IPS DF 4.7 (cell line): ENCODE data around the gene GNAI2.
"Not testable (repeated sequence)": the region's sequence is repeated elsewhere in the genome, so short reads cannot be mapped to it uniquely, and the experiment has no call there.

Experiments
- DNase-seq: peaks from one replicate; pipeline ENCODE4 v3.0.0-alpha.2; 2013; ENCODE audit warnings: low spot score; ENCODE audit errors: extremely low read depth

Gene GNAI2

DNA sequence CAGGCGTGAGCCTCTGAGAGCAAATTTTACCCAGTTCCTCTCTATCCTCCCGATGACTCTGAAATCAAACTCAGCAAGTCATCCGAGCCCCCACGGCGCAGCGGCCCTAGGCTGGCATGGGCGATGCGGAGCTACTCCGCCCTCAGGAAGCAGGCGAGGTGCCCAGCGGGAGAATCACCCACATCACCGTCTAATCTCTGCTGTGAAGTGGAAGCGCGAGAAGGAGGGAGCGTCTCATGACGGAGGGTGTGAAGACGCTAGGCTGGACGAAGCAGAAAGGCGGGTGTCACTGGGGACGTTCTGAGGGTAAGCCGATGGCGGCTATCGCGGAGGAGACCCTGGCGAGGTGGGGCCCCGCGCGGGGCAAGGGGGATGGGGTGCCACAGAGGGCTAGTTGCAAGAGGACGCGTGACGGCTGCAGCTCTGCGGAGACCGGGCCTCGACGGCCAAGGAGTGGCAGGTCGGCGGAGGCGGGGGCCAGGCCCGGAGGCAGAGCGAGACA lies 9.1 kb upstream of the GNAI2 start:
- no peak for DNase-seq

DNA sequence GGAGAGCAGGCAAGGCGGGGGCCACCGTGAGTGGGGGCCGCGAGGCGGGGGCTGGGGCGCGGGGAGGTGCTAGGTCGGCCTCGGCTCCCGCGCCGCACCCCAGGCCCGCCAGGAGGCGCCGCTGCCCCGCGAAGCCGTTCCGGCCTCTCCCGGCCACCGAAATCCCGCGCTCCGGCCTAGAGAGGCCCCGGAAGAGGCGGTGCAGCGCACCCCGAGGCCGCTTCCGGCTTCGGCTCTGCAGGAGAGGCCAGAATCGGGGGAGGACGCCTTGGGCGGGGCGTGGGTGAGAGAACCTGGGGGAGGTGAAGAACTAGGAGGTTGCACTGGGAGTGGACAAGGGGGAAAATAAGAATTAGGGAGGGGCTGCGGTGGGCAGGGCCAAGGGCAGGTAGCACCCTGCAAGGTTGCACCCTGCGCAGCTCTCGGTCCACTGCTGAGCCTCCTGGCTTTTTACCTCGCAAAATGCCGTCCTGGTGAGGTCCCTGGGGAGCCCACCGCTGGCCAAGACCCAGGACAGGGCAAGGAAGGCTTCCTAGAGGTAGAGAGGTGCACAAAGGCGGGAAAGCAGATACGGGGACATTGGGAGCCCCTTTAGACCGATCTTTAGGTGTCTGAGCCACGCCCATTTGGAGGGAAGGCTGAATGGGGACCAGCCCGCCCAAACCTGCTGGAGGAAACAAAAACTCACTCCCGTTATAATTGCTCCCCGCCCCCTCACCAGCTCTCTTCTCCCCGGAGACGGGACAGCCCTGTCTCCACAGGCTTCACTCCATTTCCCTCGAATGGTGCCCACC lies 8.4 kb upstream of the GNAI2 start:
- no peak for DNase-seq

DNA sequence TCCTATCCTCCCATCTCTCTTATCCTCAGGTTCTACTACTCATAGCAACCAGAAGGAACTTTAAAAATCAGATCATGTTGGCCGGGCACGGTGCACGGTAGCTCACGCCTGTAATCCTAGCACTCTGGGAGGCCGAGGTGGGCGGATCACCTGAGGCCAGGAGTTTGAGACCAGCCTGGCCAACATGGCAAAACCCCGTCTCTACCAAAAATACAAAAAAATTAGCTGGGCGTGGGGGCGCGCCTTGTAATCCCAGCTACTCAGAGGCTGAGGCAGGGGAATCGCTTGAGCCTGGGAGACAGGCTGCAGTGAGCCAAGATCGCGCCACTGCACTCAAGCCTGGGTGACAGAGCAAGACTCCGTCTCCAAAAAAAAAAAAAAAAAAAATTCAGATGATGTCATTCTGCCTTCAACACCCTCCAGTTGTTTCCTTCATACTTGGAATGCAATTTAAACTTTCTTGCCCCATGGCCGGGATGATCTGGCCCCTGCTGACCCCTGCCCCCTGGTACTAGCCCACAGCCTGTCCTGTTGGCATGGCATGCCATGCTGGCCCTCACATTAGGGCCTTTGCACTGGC lies 7.7 kb upstream of the GNAI2 start:
- not testable (repeated sequence) for DNase-seq

DNA sequence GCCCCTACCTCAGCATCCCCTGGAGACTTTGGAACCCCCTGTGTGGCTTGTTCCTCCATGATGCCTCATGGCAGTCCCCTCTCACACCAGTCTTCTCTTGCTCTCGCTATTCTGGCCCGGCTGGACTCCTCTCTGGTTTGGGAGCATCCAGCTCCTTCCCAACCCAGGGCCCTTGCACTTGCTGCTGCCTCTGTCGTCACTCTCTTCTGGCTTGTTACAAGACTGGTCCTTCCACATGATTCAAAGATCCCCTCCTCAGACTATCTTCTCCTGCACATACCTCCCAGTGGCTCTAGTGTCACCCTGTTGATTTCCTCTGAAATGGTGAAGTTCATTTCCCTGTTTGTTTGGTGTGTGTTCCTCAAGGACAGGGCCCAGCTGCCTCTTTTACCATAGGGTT lies 6.5 kb upstream of the GNAI2 start:
- no peak for DNase-seq

DNA sequence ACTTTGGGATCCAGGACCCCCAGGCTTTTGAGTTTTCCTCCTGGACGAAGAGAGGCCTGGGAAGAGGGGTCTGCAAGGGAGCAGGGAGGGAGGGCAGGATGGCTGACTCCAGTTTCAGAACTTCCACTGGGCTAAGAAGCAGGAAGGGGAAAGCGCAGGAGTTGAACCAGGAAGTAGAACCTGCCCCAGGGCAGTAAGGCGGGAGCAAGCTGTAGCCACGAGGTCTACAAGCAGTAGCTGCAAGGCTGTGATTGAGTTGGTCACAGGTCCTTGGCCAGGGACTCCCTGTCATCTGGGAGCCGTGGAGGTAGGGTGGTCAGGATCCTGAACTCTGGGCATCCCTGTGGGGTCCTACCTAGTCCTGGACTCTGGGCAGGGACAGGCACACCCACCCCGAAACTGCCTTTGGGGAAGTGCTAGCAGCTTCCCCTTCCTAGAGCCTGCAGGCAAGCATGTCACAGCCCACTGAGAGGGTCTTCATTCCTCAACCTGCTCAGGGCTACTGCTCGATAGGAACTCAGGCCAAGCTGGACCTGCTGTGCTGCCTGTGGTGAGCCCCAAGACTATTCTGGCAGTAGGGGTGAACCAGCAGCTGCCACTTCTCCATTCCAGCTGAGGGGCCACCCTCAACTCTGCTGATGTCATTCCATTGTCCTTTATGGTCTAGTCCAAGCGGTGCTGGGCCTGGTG lies 5.8 kb upstream of the GNAI2 start:
- DNase-seq: no peak

DNA sequence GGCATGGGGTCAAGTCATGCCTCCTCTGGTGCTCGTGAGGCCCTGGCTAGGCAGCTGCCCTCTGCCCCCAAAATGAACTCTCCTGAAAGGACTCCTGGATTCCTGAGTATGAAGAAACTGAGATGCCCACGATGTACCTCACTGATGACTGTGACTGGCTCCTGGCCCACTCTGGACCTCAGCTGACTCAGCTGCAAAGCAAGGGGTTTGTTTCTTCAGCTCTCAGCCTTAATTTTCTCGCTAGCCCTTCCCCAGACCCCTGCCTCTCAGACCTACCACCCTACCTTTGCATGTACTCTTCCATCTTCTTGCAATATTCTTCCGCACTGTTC lies 5.2 kb upstream of the GNAI2 start:
- no peak for DNase-seq

DNA sequence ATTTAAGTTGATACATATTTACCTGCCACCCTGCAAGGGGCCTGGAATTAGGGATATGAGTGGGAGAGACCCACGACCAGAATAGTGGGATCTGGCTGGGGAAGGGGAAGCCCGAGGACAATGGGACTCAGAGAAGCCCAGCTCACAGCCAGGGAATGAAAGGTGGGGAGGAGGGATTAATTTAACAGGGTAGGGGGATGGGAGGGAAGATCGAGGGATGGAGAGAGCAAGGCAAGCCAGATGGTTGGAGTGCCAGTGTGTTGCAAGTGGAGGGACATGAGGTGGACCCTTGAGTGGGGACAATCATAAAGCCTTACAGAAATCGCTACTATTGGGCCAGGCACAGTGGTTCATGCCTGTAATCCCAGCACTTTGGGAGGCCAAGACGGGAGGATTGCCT lies 4.4 kb upstream of the GNAI2 start:
- DNase-seq: no peak

DNA sequence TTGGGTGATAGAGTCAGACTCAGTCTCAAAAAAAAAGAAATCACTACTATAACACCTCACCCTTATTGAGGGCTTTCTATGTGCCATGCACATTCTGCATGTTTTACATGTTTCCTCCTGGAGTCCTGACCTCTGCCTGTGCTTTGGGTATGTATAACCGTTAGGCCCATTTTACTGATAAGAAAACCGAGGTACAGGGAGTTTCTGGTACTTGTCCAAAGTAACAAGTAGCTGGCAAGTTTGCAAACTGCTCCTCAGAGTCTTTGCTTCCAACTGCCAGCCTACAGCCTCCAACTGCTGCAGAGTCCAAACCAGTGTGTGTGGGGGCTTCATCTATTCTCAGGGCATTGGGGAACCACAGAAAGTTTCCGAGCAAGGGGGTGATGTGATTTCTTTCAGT lies 3.7 kb upstream of the GNAI2 start:
- no peak for DNase-seq

DNA sequence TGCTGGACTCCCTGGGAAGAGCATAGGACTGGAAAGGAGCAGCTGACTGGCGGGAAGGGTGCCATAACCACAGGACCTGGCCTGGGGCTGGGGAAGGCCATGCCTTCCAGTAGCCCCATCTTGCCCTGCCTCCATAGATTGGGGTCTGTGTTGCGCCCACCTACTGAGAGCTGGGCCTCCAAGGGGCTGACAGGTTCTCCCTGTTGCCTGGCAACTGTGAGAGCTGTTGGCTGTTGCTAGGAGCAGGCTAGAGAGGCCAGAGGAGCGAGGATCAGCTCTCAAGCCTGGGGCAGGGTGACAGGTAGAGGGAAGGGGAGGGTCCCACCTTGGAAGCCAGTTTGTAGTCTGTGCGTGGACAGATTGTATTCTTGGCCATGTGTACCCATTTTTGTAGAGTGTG lies 2.8 kb upstream of the GNAI2 start:
- DNase-seq: no peak

DNA sequence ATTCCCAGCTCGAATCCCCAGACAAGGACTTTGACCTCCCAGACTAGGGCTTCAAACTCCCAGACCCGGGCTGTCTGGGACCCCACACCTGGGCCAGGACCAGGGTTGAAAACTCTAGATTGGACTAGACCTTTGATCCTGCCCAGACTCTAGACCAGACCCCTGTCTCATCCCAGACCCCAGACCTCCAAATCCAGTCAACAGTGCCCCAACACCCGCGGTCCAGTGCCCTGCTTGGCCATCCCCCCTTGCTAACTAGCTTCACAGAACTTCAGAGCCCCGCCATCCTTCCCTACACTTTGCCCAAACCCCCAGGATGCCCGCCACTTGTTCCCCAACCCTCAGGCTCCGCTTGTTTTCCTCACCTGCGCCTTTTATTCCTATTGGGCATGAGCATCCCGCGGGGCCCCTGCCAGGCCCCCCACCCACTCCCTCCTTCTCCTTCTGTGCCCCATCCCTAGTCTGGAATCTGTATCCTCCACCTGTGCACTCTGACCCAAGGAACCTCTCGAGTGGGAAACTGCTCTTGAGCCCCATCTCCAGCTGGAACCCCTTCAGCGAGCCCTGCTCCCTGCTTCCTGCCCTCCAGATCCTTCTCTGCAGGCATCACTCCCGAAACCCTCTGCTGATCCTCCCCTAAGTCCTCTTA lies 604 bp downstream of the GNAI2 start:
- no peak for DNase-seq

DNA sequence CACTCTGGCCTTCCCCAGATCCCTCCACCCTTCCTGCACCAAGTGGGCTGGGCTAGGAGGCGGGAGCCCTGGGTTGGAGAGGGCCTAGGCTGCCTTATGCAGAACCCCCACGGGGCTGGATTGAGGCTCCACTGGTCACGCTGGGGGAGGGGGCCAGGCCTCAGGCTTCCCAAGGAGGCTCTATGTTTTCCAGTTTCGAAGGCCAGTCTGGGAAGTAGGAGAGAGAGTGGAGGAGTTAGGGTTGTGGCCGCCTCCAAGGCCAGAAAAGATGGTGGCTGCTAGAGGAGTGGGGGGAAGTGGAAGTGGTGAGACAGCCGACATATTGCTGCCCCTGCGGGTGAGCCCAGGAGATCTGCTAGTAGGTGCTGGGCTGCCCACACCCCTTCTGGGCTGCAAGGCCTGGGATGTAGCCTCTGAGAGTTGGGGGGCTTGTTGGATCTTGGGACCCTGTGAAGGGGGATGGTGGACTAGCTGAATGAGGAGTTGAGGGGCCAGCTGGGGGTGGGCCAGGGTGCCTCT lies 1.2 kb downstream of the GNAI2 start:
- DNase-seq: no peak

DNA sequence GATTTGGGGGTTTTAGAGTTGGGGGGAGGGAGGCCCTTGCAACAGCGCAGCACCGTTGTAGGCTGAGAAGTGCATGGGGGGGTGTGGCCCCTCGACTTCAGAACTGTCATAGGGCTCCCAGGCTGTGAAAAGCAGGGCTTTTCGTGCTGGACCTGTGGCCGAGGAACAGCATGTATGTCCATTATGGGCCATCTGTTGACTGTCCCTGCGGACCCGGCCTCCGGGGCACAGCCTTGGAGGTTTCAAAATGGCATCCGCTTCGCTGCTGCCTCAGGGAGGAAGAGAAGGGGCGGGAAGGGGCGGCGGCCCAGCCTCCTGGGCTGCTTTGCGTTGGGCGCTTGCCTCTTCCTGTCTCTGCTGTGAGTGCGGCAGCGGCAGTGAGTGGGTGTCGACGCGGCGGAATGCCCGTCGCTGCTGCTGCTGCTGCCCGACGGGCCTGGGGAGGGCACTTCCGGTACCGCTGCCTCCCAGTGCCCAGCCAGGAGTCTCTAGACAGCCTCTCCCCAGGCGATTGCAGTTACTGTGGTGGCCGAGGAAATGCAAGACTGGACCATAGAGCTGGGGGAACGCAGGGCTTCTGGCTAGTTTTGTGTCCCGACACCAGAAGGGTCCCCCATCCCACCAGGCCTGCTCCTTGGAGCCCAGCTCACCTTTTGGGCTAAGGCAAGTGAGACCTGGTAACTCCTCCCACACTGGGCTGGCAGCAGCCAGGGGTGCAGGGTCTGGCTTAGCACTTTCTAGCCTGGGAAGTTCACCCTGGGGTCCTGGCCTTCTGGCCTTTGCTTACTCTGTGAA lies 1.9 kb downstream of the GNAI2 start:
- DNase-seq: no peak

DNA sequence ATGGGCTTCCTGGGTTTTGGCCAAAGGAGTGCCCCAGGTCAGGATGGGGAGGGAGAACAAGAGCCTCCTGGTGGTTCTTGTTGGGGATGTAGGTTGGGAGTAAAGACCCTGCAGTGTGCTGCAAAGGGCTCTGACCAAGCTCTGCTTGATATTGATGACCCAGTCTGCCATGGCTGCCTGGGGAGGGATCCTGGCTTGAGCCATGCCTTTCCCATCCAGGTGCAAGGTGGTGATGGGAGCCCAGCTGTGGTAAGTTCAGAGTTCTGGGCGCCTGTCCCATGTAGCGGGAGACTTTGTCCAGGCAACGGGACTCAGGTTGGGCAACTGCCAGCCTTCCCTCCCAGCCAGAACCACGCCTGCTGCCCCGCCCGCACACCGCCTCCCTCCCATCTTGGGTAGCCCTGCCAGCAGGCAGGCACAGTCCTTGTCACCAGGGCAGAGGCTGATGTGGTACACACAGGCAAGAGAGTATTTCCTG lies 2.6 kb downstream of the GNAI2 start:
- DNase-seq: no peak

DNA sequence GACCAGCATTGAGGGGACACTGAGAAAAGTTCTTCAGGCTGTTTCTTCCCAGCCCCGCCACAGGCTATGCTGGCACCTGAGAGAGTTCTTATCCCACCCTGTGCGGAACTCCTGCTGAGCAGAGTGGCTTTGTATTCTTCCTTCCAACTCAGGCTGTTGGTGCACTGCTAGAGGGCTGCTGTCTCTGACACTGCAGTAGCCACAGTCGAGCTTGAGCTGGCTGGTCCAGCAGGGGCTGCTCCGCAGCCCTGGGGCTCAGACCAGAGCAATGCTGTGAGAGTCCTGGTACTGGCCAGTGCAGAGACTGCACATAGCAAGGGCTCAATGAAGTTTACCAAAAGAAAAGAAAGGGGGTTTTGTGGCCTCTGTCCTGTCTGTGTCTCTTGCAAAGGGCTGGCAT lies 3.6 kb downstream of the GNAI2 start:
- DNase-seq: no peak

DNA sequence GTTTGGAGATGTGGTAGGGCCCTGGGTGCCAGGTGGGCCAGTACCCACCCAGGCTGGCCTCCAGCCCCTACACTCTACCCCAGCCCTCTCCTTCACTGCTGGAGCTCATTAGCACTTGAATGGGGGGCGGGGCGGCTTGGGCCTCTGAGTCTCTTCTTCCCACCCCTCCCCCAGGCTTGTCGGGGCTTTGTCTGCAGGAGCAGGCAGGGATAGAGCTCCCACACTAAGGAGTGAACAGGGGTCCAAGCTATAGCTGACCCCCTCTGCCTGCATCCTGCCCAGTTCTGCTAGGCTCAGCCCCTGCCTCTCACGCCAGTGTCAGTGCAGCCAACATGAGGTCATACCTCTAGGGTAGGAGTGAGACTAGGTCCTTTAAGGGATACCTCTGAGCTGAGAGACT lies 5.2 kb downstream of the GNAI2 start:
- no peak for DNase-seq

DNA sequence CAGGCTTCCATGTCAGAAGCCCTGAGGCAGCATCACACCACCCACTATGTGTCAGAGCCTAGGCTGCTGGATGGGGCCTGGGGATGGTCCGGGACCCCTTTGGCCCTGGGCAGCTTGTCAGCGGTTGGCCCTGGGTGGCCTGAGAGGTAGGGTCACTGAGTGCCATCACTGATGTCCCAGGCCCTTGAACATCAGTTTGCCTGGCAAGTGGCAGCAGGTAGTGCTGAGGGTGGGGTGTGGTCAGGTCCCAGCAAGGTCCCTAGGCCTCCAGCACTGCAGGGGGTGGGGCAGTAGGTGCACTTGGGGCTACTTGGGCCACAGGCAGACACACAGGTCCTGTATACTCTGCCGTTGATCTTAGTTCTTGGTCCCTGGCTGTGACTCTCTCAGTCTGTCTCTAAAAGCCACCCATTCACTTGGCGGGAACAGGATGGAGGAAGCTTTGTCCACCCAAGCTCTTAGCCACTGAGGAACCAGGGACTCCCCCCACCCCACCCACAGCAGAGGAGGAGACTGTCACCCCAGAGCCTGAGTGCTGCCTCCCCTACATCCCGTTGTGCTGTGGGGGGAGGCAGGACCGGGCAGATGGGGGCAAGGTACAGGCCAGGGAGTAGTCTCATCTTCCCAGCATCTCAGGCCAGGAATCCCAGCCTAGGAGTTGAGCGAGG lies 5.8 kb downstream of the GNAI2 start:
- no peak for DNase-seq

DNA sequence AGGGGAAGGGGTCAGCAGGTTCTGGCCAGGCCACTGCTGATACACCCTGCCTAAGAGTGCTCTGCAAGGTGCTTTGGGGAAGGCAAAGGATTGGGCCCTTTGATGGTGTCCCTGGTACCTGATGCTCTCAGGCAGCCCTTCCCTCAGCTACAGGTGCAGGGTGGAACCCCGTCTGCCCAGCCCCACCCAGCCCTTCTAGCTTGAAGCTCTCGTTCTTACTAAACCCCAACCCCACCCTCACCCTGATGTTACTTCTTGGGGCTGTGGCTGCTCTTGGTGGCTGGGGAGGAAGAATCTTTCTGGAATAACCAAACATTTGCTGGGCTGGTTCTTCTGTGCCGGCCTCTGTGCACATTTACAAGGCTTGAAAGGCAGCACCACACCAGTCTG lies 6.4 kb downstream of the GNAI2 start:
- DNase-seq: no peak

DNA sequence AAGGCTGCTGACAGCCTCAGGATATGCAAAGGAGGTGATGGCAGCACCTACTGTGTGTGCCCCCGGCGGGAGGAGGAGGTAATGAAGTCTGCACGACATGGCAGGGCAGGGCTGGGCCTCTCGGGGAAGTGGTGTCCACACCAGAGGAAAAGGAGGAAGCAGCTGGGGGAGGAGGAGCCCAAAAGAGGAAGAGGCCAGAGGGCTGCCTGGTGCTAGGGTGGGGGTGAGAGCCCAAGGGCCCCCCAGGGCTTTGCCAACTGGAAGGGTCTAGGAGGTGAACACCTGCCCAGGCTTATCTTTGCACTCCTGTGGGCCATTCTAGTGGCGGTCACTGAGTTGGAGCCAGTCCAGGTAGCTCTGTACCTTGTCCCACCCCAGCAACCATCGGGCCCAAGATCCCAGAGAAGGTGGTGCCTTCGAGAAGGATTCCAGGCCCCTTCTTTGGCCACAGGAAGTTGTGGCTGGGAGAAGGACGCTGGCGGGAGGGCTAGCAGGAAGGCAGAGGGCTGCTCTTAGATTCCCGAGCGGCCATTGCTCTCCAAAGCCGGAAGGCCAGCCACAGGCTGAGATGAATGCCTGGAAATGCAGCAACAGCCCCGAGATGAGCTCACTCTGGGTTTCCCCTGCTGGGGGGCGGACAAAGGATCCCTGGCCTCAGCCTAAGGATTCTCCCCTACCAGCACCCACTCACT lies 7.0 kb downstream of the GNAI2 start:
- no peak for DNase-seq

DNA sequence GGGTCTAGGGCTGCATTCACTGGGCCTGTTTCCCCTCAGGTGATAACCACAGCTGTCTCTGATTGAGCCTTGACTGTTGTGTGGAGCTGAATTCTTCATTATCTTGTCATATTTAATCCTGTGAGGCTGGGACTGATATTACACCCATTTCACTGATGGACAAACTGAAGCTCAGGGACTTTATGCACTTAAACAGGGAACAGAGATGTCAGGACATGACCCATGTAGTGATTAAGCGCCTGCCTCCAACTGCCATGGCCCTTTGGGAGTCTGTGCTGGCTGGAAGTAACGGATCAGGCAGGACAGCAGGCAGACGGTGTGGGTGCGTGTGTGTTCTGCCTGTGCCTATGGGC lies 7.5 kb downstream of the GNAI2 start:
- no peak for DNase-seq

DNA sequence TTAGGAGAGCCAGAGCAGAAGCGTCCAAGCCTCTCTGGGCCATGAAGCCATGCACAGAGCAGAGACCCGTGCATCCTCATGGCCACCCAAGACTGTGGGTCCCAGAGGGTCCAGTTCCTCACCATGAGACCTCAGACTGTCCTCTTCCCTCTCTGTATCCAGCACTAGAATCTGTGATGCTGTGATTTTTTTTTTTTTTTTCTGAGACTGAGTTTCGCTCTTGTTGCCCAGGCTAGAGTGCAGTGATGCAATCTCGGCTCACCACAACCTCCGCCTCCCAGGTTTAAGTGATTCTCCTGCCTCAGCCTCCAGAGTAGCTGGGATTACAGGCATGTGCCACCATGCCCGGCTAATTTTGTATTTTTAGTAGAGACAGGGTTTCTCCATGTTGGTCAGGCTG lies 8.8 kb downstream of the GNAI2 start:
- not testable (repeated sequence) for DNase-seq
